ENCODE measurements around the gene SORCS3. TPM values are rescaled to one million over a fixed set of nuclear protein-coding genes. Genes with fewer than 3 reads are reported as not detected.

The SORCS3 gene
- total RNA-seq, 1 donor from 2014 or later: not detected

GRCh38 chr10:104924101-104924795 lies 283.2 kb downstream of the SORCS3 start:
- H3K27ac Mint-ChIP-seq: no peak overlapping the region
- no peaks in the 10 kb centered on the region for H3K9me3 Mint-ChIP-seq
- H3K4me3 Mint-ChIP-seq: no peak overlapping the region
- ChIA-PET POLR2A (no interaction called here), CTCF (interaction anchor here (0.6 kb wide), 1 partner anchor 1212 kb away, joined by 3 read pairs; no protein-coding TSS in a partner anchor)
- no peak for DNase-seq
- peaks cover 2% of the 10 kb centered on the region for H3K27me3 Mint-ChIP-seq
- no peaks in the 10 kb centered on the region for H3K36me3 Mint-ChIP-seq (ENCODE audit: low read depth)
- TF ChIP-seq CTCF (IDR thresholded peaks at IDR 0.05): no peak
- intact Hi-C loops (cut with micrococcal nuclease): loop anchor here (10.0 kb wide), 2 partner anchors 629 to 1039 kb away; no protein-coding TSS in a partner anchor
- ATAC-seq (ENCODE audit: low read depth): no peak
- H3K4me1 Mint-ChIP-seq: peaks cover 2% of the 10 kb centered on the region

- CTCF ChIA-PET: interaction anchor here (0.6 kb wide), 1 partner anchor 1213 kb away, joined by 3 read pairs; no protein-coding TSS in a partner anchor
- no peaks in the 10 kb centered on the region for H3K36me3 Mint-ChIP-seq (ENCODE audit: low read depth)
- POLR2A ChIA-PET: no interaction called here
- no peaks in the 10 kb centered on the region for H3K9me3 Mint-ChIP-seq
- ATAC-seq (ENCODE audit: low read depth) (no peak), DNase-seq (no peak)
- peaks cover 2% of the 10 kb centered on the region for H3K27me3 Mint-ChIP-seq
- H3K4me1 Mint-ChIP-seq: peaks cover 2% of the 10 kb centered on the region
- H3K4me3 Mint-ChIP-seq: no peak overlapping the region
- no peak for TF ChIP-seq CTCF (IDR thresholded peaks at IDR 0.05)
- no peak overlapping the region for H3K27ac Mint-ChIP-seq
- intact Hi-C loops (cut with micrococcal nuclease): loop anchor here (5.0 to 10.0 kb wide), 3 partner anchors 518 to 1041 kb away; no protein-coding TSS in a partner anchor
Observed at GRCh38 chr10:104925232-104925851, 284.3 kb downstream of the SORCS3 start.

GRCh38 chr10:104928734-104929133 lies 287.6 kb downstream of the SORCS3 start:
- H3K9me3 Mint-ChIP-seq: no peaks in the 10 kb centered on the region
- no peak for DNase-seq
- no peak for TF ChIP-seq CTCF (IDR thresholded peaks at IDR 0.05)
- peaks cover 2% of the 10 kb centered on the region for H3K27me3 Mint-ChIP-seq
- no peak overlapping the region for H3K27ac Mint-ChIP-seq
- H3K4me1 Mint-ChIP-seq: no peaks in the 10 kb centered on the region
- ATAC-seq (ENCODE audit: low read depth): no peak
- ChIA-PET CTCF (no interaction called here), POLR2A (no interaction called here)
- H3K36me3 Mint-ChIP-seq (ENCODE audit: low read depth): no peaks in the 10 kb centered on the region
- intact Hi-C loops (cut with micrococcal nuclease): loop anchor here (5.0 to 10.0 kb wide), 3 partner anchors 521 to 1044 kb away; no protein-coding TSS in a partner anchor
- H3K4me3 Mint-ChIP-seq: no peak overlapping the region

GRCh38 chr10:104931612-104932134 lies 290.6 kb downstream of the SORCS3 start:
- no peak for ATAC-seq (ENCODE audit: low read depth)
- no peak for TF ChIP-seq CTCF (IDR thresholded peaks at IDR 0.05)
- no peak overlapping the region for H3K27ac Mint-ChIP-seq
- no peak for DNase-seq
- H3K4me3 Mint-ChIP-seq: no peak overlapping the region
- no peaks in the 10 kb centered on the region for H3K36me3 Mint-ChIP-seq (ENCODE audit: low read depth)
- POLR2A ChIA-PET: no interaction called here
- peaks cover 5% of the 10 kb centered on the region for H3K27me3 Mint-ChIP-seq
- no peaks in the 10 kb centered on the region for H3K9me3 Mint-ChIP-seq
- CTCF ChIA-PET: no interaction called here
- no peaks in the 10 kb centered on the region for H3K4me1 Mint-ChIP-seq
- intact Hi-C loops (cut with micrococcal nuclease): no loop called here

GRCh38 chr10:104935656-104936055 lies 294.6 kb downstream of the SORCS3 start:
- Mint-ChIP-seq H3K4me3 (no peak overlapping the region), H3K27me3 (peaks cover 3% of the 10 kb centered on the region), H3K9me3 (no peaks in the 10 kb centered on the region), H3K27ac (no peak overlapping the region), H3K4me1 (no peaks in the 10 kb centered on the region), H3K36me3 (ENCODE audit: low read depth) (no peaks in the 10 kb centered on the region)
- CTCF ChIA-PET: no interaction called here
- POLR2A ChIA-PET: no interaction called here
- DNase-seq (no peak), ATAC-seq (ENCODE audit: low read depth) (no peak)
- intact Hi-C loops (cut with micrococcal nuclease): no loop called here
- TF ChIP-seq CTCF (IDR thresholded peaks at IDR 0.05): no peak
